ENCODE results near the gene PLK1.
"Not testable (repeated sequence)": the region's sequence is repeated elsewhere in the genome, so short reads cannot be mapped to it uniquely, and the experiment has no call there.

Gene PLK1

DNA sequence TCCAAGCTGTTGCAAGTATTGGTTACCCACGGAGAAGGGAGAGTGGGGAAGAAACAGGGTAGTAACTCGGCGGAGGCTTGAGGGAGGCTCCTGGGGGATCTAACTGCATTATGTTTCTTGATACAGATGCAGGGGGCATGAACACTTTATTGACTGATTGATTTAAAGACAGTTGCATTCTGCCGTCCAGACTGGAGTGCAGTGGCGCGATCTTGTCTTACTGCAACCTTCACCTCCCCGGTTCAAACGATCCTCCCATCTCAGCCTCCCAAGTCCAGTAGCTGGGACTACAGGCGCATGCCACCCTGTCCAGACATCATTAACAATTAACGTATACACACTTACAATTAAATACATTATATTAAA is 49.4 kb downstream of the PLK1 start:
- H3K4me3 ChIP-seq (ENCODE audit: insufficient read length, low read depth) = no peak overlapping the region
- H3K4me1 ChIP-seq (ENCODE audit: insufficient read depth, insufficient read length) = peaks cover 2% of the 10 kb centered on the region
- H3K27me3 ChIP-seq (ENCODE audit: insufficient read depth, insufficient read length) = no peaks in the 10 kb centered on the region
- H3K9ac ChIP-seq (ENCODE audit: insufficient read length, low read depth) = no peak overlapping the region
- no peak for DNase-seq (ENCODE audit: low read depth, low spot score)
- no peaks in the 10 kb centered on the region for H3K36me3 ChIP-seq (ENCODE audit: insufficient read depth, insufficient read length, low read length)
- TF ChIP-seq ZNF274 (IDR thresholded peaks at IDR 0.05; ENCODE audit: low read depth, low read length) (no peak), SUZ12 (IDR thresholded peaks at IDR 0.05; ENCODE audit: extremely low read depth, insufficient read depth, insufficient read length) (no peak), YY1 (IDR thresholded peaks at IDR 0.05; ENCODE audit: insufficient read depth, insufficient read length) (no peak)
- H3K9me3 ChIP-seq (ENCODE audit: insufficient read depth, low read length) = peaks cover 7% of the 10 kb centered on the region

DNA sequence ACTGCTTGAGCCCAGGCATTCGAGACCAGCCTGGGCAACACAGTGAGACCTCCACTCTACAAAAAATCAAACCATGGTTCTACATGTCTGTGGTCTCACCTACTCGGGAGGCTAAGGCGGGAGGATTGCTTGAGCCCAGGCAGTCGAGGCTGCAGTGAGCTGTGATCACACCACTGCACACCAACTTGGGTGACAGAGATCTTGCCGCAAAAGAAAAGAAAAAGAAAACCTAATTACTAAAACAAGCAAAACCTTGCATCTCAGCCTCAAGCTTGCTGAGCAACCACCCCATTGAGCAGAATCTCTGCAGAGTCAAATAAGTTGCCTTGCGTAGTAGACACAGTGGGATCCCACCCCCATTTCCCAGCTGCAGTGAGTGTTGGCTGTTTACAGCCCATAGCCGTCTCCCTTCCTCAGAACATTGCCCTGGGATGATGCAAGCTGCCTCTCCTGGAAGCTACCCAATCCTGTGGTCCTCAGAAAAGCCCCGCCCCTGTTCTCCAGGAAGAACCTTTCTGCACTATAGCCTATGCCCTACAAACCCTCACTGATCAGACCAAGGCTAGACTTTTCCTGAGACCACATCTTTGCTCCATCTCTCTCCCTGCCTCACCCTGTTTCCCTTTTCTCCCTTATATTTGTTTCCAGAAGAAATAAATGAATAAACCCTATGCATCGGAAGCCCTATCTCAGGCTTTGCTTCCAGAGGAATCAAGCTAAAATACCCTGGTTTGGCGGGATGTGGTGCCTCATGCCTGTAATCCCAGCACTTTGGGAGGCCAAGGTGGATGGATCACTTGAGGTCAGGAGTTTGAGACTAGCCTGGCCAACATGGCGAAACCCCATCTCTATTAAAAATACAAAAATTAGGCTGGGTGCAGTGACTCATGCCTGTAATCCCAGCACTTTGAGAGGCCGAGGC is 51.1 kb downstream of the PLK1 start:
- Histone ChIP-seq H3K4me3 (ENCODE audit: insufficient read length, low read depth) (no peak overlapping the region), H3K9ac (ENCODE audit: insufficient read length, low read depth) (no peak overlapping the region), H3K36me3 (ENCODE audit: insufficient read depth, insufficient read length, low read length) (no peaks in the 10 kb centered on the region), H3K27me3 (ENCODE audit: insufficient read depth, insufficient read length) (no peaks in the 10 kb centered on the region), H3K9me3 (ENCODE audit: insufficient read depth, low read length) (no peaks in the 10 kb centered on the region), H3K4me1 (ENCODE audit: insufficient read depth, insufficient read length) (peaks cover 2% of the 10 kb centered on the region)
- no peak for TF ChIP-seq SUZ12 (IDR thresholded peaks at IDR 0.05; ENCODE audit: extremely low read depth, insufficient read depth, insufficient read length)
- no peak for TF ChIP-seq ZNF274 (IDR thresholded peaks at IDR 0.05; ENCODE audit: low read depth, low read length)
- no peak for TF ChIP-seq YY1 (IDR thresholded peaks at IDR 0.05; ENCODE audit: insufficient read depth, insufficient read length)
- DNase-seq (ENCODE audit: low read depth, low spot score) = peak; percentile 8

DNA sequence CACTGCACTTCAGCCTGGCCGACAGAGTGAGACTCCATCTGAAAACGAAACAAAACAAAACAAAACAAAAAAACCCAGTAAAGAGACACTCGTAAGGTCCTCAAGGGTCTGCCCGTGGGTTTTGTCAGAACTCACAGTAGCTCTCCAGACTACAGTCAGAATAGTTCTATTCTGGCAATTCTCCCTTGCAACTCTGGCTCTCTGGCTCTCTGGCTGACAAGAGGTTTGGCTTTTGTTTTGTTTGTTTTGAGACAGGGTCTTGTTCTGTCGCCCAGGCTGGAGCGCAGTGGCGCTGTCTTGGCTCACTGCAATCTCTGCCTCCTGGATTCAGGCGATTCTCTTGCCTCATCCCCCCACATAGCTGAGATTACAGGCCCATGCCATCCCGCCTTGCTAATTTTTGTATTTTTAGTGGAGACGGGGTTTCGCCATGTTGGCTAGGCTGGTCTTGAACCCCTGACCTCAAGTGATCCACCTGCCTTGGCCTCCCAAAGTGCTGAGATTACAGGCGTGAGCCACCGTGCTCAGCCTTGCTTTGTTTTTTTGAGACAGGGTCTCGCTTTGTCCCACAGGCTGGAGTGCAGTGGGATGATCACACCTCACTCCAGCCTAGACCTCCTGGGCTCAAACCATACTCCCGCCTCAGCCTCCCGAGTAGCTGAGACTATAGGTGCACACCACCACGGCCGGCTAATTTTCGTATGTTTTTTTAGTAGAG is 55.6 kb downstream of the PLK1 start:
- no peak overlapping the region for H3K9ac ChIP-seq (ENCODE audit: insufficient read length, low read depth)
- H3K27me3 ChIP-seq (ENCODE audit: insufficient read depth, insufficient read length) = no peaks in the 10 kb centered on the region
- no peak for TF ChIP-seq SUZ12 (IDR thresholded peaks at IDR 0.05; ENCODE audit: extremely low read depth, insufficient read depth, insufficient read length)
- no peak for TF ChIP-seq ZNF274 (IDR thresholded peaks at IDR 0.05; ENCODE audit: low read depth, low read length)
- no peak for TF ChIP-seq YY1 (IDR thresholded peaks at IDR 0.05; ENCODE audit: insufficient read depth, insufficient read length)
- H3K9me3 ChIP-seq (ENCODE audit: insufficient read depth, low read length) = no peaks in the 10 kb centered on the region
- H3K4me3 ChIP-seq (ENCODE audit: insufficient read length, low read depth) = no peak overlapping the region
- DNase-seq (ENCODE audit: low read depth, low spot score) = no peak
- H3K4me1 ChIP-seq (ENCODE audit: insufficient read depth, insufficient read length) = peaks cover 1% of the 10 kb centered on the region
- no peaks in the 10 kb centered on the region for H3K36me3 ChIP-seq (ENCODE audit: insufficient read depth, insufficient read length, low read length)

DNA sequence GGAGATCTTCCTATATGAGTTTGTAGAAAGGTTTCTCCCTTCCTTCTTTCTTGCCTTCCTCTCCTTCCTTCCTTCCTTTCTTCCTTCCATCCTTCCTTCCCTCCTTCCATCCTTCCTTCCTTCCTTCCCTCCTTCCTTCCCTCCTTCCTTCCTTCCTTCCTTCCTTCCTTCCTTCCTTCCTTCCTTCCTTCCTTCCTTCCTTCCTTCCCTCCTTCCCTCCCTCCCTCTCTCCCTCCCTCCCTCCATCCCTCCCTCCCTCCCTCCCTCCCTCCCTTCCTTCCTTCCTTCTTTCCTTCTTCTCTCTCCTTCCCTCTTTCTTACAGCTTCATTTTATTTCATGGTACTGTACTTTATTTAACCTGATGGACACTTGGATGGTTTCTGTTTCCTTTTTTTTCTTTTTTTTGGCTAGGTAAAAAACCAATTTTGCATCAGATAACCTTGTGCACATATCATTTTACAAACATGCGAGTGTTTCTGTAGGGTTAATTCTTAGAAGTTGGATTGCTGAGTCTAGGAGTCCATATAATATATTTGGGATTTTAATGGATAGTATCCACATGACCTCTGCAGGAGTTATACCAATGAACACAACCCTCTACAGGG is 58.8 kb downstream of the PLK1 start:
- not testable (repeated sequence) for H3K4me1 ChIP-seq (ENCODE audit: insufficient read depth, insufficient read length); DNase-seq (ENCODE audit: low read depth, low spot score); H3K27me3 ChIP-seq (ENCODE audit: insufficient read depth, insufficient read length); H3K36me3 ChIP-seq (ENCODE audit: insufficient read depth, insufficient read length, low read length); H3K4me3 ChIP-seq (ENCODE audit: insufficient read length, low read depth); H3K9me3 ChIP-seq (ENCODE audit: insufficient read depth, low read length); H3K9ac ChIP-seq (ENCODE audit: insufficient read length, low read depth)

DNA sequence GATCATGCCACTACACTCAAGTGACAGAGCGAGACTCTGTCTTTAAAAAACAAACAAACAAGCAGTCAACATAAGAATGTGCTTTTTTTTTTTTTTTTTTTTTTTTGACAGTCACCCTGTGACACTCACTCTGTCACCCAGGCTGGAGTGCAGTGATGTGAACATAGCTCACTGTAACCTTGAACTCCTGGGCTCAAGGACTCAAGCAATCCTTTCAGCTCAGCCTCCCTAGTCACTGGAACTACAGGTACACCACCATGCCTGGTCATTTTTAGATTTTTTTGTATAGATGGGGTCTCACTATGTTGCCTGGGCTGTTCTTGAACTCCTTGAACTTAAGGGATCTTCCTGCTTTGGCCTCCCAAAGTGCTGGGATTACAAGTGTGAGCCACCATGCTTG is 60.8 kb downstream of the PLK1 start:
- no peaks in the 10 kb centered on the region for H3K27me3 ChIP-seq (ENCODE audit: insufficient read depth, insufficient read length)
- no peak for DNase-seq (ENCODE audit: low read depth, low spot score)
- no peak overlapping the region for H3K4me3 ChIP-seq (ENCODE audit: insufficient read length, low read depth)
- H3K9me3 ChIP-seq (ENCODE audit: insufficient read depth, low read length) = no peaks in the 10 kb centered on the region
- TF ChIP-seq SUZ12 (IDR thresholded peaks at IDR 0.05; ENCODE audit: extremely low read depth, insufficient read depth, insufficient read length) = no peak
- no peak for TF ChIP-seq YY1 (IDR thresholded peaks at IDR 0.05; ENCODE audit: insufficient read depth, insufficient read length)
- no peak for TF ChIP-seq ZNF274 (IDR thresholded peaks at IDR 0.05; ENCODE audit: low read depth, low read length)
- H3K4me1 ChIP-seq (ENCODE audit: insufficient read depth, insufficient read length) = no peaks in the 10 kb centered on the region
- H3K9ac ChIP-seq (ENCODE audit: insufficient read length, low read depth) = no peak overlapping the region
- no peaks in the 10 kb centered on the region for H3K36me3 ChIP-seq (ENCODE audit: insufficient read depth, insufficient read length, low read length)

All from NT2/D1 (cell line).